DND-41 (cell line): Measurements from ENCODE around the gene ACSL1.

Source experiments
- ATAC-seq: fragments of 200-7000 bp; cut with Tn5 transposase; 3 replicates; pipeline ENCODE4 v1.9.1; 2021; ENCODE audit warnings: low read depth; ENCODE audit not compliant: insufficient read depth
- DNase-seq: peaks from one replicate; pipeline ENCODE4 v3.0.0-alpha.2; 2020
- H2AFZ ChIP-seq: 2 replicates; pipeline ENCODE4 v1.6.0; 2012; ENCODE audit warnings: low read depth, low read length
- H3K27ac ChIP-seq: 2 replicates; pipeline ENCODE4 v1.5.1; 2012; ENCODE audit warnings: low read length, inconsistent platforms
- H3K27me3 ChIP-seq: fragments of 200-600 bp; sonication (generic); 2 replicates; pipeline ENCODE4 v1.6.0; 2012; ENCODE audit warnings: low read length, mild to moderate bottlenecking, inconsistent platforms; ENCODE audit not compliant: insufficient read depth, poor library complexity
- H3K36me3 ChIP-seq: 2 replicates; pipeline ENCODE4 v1.5.1; 2012; ENCODE audit warnings: low read length, inconsistent platforms; ENCODE audit not compliant: insufficient read depth
- H3K4me1 ChIP-seq: 2 replicates; pipeline ENCODE4 v1.5.1; 2012; ENCODE audit warnings: mild to moderate bottlenecking, low read length; ENCODE audit not compliant: insufficient read depth
- H3K4me2 ChIP-seq: 2 replicates; pipeline ENCODE4 v1.6.0; 2012; ENCODE audit warnings: mild to moderate bottlenecking, moderate library complexity, low read length, inconsistent platforms; ENCODE audit not compliant: insufficient read depth
- H3K4me3 ChIP-seq, 2 experiments: fragments of 200-600 bp in 1 of 2; shearing (Covaris generic) in 1 of 2; 2 replicates each; pipeline ENCODE4 v1.5.1; 2012 to 2016; ENCODE audit warnings: inconsistent platforms in 2 of 2, low read length in 2 of 2, mild to moderate bottlenecking in 2 of 2, low read depth in 1 of 2, moderate library complexity in 1 of 2
- H3K79me2 ChIP-seq: 2 replicates; pipeline ENCODE4 v1.6.0; 2012; ENCODE audit warnings: low read length, inconsistent platforms; ENCODE audit not compliant: insufficient read depth
- H3K9ac ChIP-seq: 2 replicates; pipeline ENCODE4 v1.6.0; 2012; ENCODE audit warnings: low read depth, mild to moderate bottlenecking, inconsistent platforms, low read length, moderate library complexity
- H3K9me3 ChIP-seq: 2 replicates; pipeline ENCODE4 v1.5.1; 2012; ENCODE audit warnings: low read length, moderate library complexity, mild to moderate bottlenecking, inconsistent platforms; ENCODE audit not compliant: insufficient read depth, severe bottlenecking
- H4K20me1 ChIP-seq: 2 replicates; pipeline ENCODE4 v1.6.0; 2012; ENCODE audit warnings: low read length; ENCODE audit not compliant: insufficient read depth
- CTCF ChIP-seq: IDR thresholded peaks from 2 replicates; pipeline ENCODE4 v1.5.1; 2012; ENCODE audit warnings: borderline replicate concordance, low read length, moderate library complexity, mild to moderate bottlenecking; ENCODE audit not compliant: poor library complexity, severe bottlenecking; ENCODE audit errors: extremely low read depth
- EZH2 ChIP-seq: IDR thresholded peaks from 3 replicates; pipeline ENCODE4 v1.6.1; 2012; ENCODE audit warnings: borderline replicate concordance, low read depth, mild to moderate bottlenecking, moderate library complexity, low read length, inconsistent platforms; ENCODE audit not compliant: severe bottlenecking

The ACSL1 gene

GRCh38 chr4:184801781-184802696 lies 23.7 kb downstream of the ACSL1 start:
- ATAC-seq (no peak), DNase-seq (no peak)
- Histone ChIP-seq H3K9me3 (no peaks in the 10 kb centered on the region), H3K4me1 (no peaks in the 10 kb centered on the region), H3K36me3 (no peaks in the 10 kb centered on the region), H3K27me3 (peaks cover 9% of the 10 kb centered on the region), H3K9ac (no peak overlapping the region), H3K4me3 (no peak overlapping the region), H3K79me2 (no peaks in the 10 kb centered on the region), H3K4me2 (no peak overlapping the region), H2AFZ (no peak overlapping the region), H3K27ac (no peak overlapping the region), H4K20me1 (0 out of 2 replicates have a peak, but pooled peaks cover 4% of the 10 kb centered on the region)
- TF ChIP-seq CTCF, result no peak
- TF ChIP-seq EZH2, result no peak

- H3K36me3 ChIP-seq, result no peaks in the 10 kb centered on the region
- H3K4me2 ChIP-seq, result no peak overlapping the region
- no peak overlapping the region for H2AFZ ChIP-seq
- H3K27me3 ChIP-seq, result peaks cover 9% of the 10 kb centered on the region
- H3K4me3 ChIP-seq, result no peak overlapping the region
- ATAC-seq (no peak), DNase-seq (no peak)
- H3K79me2 ChIP-seq, result no peaks in the 10 kb centered on the region
- no peak overlapping the region for H3K9ac ChIP-seq
- no peak for TF ChIP-seq CTCF
- TF ChIP-seq EZH2, result no peak
- peaks cover 2% of the 10 kb centered on the region for H3K9me3 ChIP-seq
- peaks cover under 1% of the 10 kb centered on the region for H3K4me1 ChIP-seq
- peaks cover 3% of the 10 kb centered on the region; the same call in 1 of the 2 replicates for H4K20me1 ChIP-seq
- no peak overlapping the region for H3K27ac ChIP-seq
Observed at GRCh38 chr4:184798504-184798903, 27.3 kb downstream of the ACSL1 start.

GRCh38 chr4:184796906-184797305 lies 28.9 kb downstream of the ACSL1 start:
- Histone ChIP-seq H3K4me1 (peaks cover 16% of the 10 kb centered on the region), H3K27ac (no peak overlapping the region), H3K4me3 (no peak overlapping the region), H3K36me3 (no peaks in the 10 kb centered on the region), H4K20me1 (peaks cover 13% of the 10 kb centered on the region), H2AFZ (no peak overlapping the region), H3K27me3 (peaks cover 9% of the 10 kb centered on the region), H3K79me2 (no peaks in the 10 kb centered on the region), H3K9ac (no peak overlapping the region), H3K9me3 (peaks cover 2% of the 10 kb centered on the region), H3K4me2 (no peak overlapping the region)
- ATAC-seq (no peak), DNase-seq (no peak)
- no peak for TF ChIP-seq EZH2

GRCh38 chr4:184795214-184795844 lies 30.4 kb downstream of the ACSL1 start:
- no peaks in the 10 kb centered on the region for H3K36me3 ChIP-seq
- H2AFZ ChIP-seq, result no peak overlapping the region
- TF ChIP-seq EZH2 (no peak), CTCF (no peak)
- H3K79me2 ChIP-seq, result no peaks in the 10 kb centered on the region
- no peak overlapping the region for H3K4me3 ChIP-seq
- H3K9me3 ChIP-seq, result peaks cover 2% of the 10 kb centered on the region
- no peak overlapping the region for H3K27ac ChIP-seq
- H3K27me3 ChIP-seq, result peaks cover 21% of the 10 kb centered on the region
- H3K4me1 ChIP-seq, result peaks cover 21% of the 10 kb centered on the region
- H3K4me2 ChIP-seq, result no peak overlapping the region
- no peak for DNase-seq
- ATAC-seq, result no peak
- H3K9ac ChIP-seq, result no peak overlapping the region
- H4K20me1 ChIP-seq, result peaks cover 21% of the 10 kb centered on the region
